Measurements from ENCODE around the gene WDR13. TPM values are rescaled to one million over a fixed set of nuclear protein-coding genes. Genes with fewer than 3 reads are reported as not detected.

Gene WDR13
- polyA plus RNA-seq, 1 of the 3 experiments (the other 2 are of a cell fraction): 101 TPM

DNA sequence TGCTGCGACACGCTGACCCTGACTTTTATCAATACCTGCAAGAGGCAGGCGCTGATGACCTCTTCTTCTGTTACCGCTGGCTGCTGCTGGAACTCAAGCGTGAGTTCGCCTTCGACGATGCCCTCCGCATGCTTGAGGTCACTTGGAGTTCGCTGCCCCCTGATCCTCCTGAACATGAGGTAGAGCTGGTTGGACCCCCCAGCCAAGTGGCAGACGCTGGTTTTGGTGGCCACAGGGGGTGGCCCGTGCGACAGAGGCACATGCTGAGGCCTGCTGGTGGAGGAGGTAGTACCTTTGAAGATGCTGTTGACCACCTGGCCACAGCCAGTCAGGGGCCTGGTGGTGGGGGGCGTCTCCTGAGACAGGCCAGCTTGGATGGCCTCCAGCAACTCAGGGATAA lies 37.2 kb upstream of the WDR13 start:
- Histone ChIP-seq H3K9ac (no peak overlapping the region), H3K9me2 (no peaks in the 10 kb centered on the region), H3K36me3 (replicated peaks in 1 of 2; ENCODE audit: control insufficient read depth in 1 of 2, insufficient read depth in 2 of 2, low read length in 1 of 2) (peaks cover 0 to 3% of the 10 kb centered on the region in 2 experiments), H3K27ac (ENCODE audit: low read depth in 2 of 2, low read length in 1 of 2) (no peak overlapping the region), H3K9me3 (no peaks in the 10 kb centered on the region), H2AFZ (ENCODE audit: low read depth) (no peak overlapping the region), H3K4me1 (ENCODE audit: control insufficient read depth in 1 of 2, insufficient read depth in 2 of 2, low read depth in 1 of 2, low read length in 1 of 2) (no peaks in the 10 kb centered on the region), H3F3A (replicated peaks; ENCODE audit: insufficient read depth) (peaks cover 6% of the 10 kb centered on the region), H3K27me3 (ENCODE audit: insufficient read depth) (no peaks in the 10 kb centered on the region; the same call in 1 of the 2 replicates), H3K4me3 (ENCODE audit: low read depth in 2 of 2, low read length in 1 of 2) (no peak overlapping the region), H3K79me2 (ENCODE audit: insufficient read depth) (no peaks in the 10 kb centered on the region), H4K20me1 (ENCODE audit: insufficient read depth) (no peaks in the 10 kb centered on the region), H3K4me2 (no peak overlapping the region)
- DNase-seq: no peak
- WGBS (ENCODE audit: low lambda C conversion rate): 52% methylated on average over 11 of the region's 14 CpGs
- TF ChIP-seq, protein P1, sequence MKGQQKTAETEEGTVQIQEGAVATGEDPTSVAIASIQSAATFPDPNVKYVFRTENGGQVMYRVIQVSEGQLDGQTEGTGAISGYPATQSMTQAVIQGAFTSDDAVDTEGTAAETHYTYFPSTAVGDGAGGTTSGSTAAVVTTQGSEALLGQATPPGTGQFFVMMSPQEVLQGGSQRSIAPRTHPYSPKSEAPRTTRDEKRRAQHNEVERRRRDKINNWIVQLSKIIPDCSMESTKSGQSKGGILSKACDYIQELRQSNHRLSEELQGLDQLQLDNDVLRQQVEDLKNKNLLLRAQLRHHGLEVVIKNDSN (IDR thresholded peaks at IDR 0.05; ENCODE audit: borderline replicate concordance, low read depth): no peak
- TF ChIP-seq, protein P2, sequence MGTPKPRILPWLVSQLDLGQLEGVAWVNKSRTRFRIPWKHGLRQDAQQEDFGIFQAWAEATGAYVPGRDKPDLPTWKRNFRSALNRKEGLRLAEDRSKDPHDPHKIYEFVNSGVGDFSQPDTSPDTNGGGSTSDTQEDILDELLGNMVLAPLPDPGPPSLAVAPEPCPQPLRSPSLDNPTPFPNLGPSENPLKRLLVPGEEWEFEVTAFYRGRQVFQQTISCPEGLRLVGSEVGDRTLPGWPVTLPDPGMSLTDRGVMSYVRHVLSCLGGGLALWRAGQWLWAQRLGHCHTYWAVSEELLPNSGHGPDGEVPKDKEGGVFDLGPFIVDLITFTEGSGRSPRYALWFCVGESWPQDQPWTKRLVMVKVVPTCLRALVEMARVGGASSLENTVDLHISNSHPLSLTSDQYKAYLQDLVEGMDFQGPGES (IDR thresholded peaks at IDR 0.05; ENCODE audit: low read depth, low read length): no peak
- POLR2A ChIA-PET: no interaction called here
- CTCF ChIA-PET: no interaction called here

DNA sequence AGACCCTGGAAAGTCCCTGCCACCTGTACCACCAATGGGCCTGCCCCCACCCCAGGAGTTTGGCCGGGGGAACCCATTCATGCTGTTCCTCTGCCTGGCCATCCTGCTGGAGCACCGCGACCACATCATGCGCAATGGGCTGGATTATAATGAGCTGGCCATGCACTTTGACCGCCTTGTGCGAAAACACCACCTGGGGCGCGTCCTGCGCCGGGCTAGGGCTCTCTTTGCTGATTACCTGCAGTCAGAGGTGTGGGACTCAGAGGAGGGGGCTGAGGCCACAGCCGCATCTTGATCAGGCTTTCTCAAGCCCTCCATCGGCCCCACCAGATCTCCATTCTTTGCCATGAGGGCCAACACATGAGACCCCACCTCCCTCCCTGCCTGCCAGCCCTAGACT lies 36.6 kb upstream of the WDR13 start:
- H4K20me1 ChIP-seq (ENCODE audit: insufficient read depth): no peaks in the 10 kb centered on the region
- no peaks in the 10 kb centered on the region for H3K4me1 ChIP-seq (ENCODE audit: control insufficient read depth in 1 of 2, insufficient read depth in 2 of 2, low read depth in 1 of 2, low read length in 1 of 2)
- DNase-seq: no peak
- no peaks in the 10 kb centered on the region for H3K9me3 ChIP-seq
- no peaks in the 10 kb centered on the region for H3K79me2 ChIP-seq (ENCODE audit: insufficient read depth)
- H3K36me3 ChIP-seq (replicated peaks in 1 of 2; ENCODE audit: control insufficient read depth in 1 of 2, insufficient read depth in 2 of 2, low read length in 1 of 2): peaks cover 0 to 3% of the 10 kb centered on the region in 2 experiments
- no peak overlapping the region for H3K4me3 ChIP-seq (ENCODE audit: low read depth in 2 of 2, low read length in 1 of 2)
- H3F3A ChIP-seq (replicated peaks; ENCODE audit: insufficient read depth): peaks cover 6% of the 10 kb centered on the region
- H3K9ac ChIP-seq: no peak overlapping the region
- no peak overlapping the region for H2AFZ ChIP-seq (ENCODE audit: low read depth)
- 47% methylated on average over 6 of the region's 12 CpGs for WGBS (ENCODE audit: low lambda C conversion rate)
- H3K4me2 ChIP-seq: no peak overlapping the region
- ChIA-PET CTCF (interaction anchor here (0.7 kb wide), 1 partner anchor 11 kb away, joined by 3 read pairs; no protein-coding TSS in a partner anchor), POLR2A (no interaction called here)
- TF ChIP-seq JUND (IDR thresholded peaks at IDR 0.05) (no peak), RXRA (IDR thresholded peaks at IDR 0.05; ENCODE audit: borderline replicate concordance, low read depth) (no peak), EP300 (IDR thresholded peaks at IDR 0.05; ENCODE audit: borderline replicate concordance in 1 of 2, low read depth in 1 of 2, low read length in 1 of 2) (no peak), YY1 (IDR thresholded peaks at IDR 0.05; ENCODE audit: low read depth) (no peak), EZH2phosphoT487 (IDR thresholded peaks at IDR 0.05; ENCODE audit: borderline replicate concordance, low read depth) (no peak), GABPA (IDR thresholded peaks at IDR 0.05; ENCODE audit: low read depth) (no peak), POLR2AphosphoS5 (IDR thresholded peaks at IDR 0.05; ENCODE audit: low read depth, low read length) (no peak), RAD21 (IDR thresholded peaks at IDR 0.05; ENCODE audit: low read length) (no peak), SIN3A (IDR thresholded peaks at IDR 0.05; ENCODE audit: borderline replicate concordance, low read depth, low read length) (no peak), RCOR1 (IDR thresholded peaks at IDR 0.05; ENCODE audit: low read length) (no peak), FOXJ3 (CRISPR knock-in tag; IDR thresholded peaks at IDR 0.05) (no peak), MEF2A (IDR thresholded peaks at IDR 0.05; ENCODE audit: borderline replicate concordance, low read depth) (no peak), MXI1 (IDR thresholded peaks at IDR 0.05; ENCODE audit: low read depth, low read length) (no peak)
- TF ChIP-seq, protein P3, sequence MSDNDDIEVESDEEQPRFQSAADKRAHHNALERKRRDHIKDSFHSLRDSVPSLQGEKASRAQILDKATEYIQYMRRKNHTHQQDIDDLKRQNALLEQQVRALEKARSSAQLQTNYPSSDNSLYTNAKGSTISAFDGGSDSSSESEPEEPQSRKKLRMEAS (IDR thresholded peaks at IDR 0.05; ENCODE audit: low read depth): no peak
- TF ChIP-seq, protein P4, sequence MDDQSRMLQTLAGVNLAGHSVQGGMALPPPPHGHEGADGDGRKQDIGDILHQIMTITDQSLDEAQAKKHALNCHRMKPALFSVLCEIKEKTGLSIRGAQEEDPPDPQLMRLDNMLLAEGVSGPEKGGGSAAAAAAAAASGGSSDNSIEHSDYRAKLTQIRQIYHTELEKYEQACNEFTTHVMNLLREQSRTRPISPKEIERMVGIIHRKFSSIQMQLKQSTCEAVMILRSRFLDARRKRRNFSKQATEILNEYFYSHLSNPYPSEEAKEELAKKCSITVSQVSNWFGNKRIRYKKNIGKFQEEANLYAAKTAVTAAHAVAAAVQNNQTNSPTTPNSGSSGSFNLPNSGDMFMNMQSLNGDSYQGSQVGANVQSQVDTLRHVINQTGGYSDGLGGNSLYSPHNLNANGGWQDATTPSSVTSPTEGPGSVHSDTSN (IDR thresholded peaks at IDR 0.05): no peak
- TF ChIP-seq, protein P5, sequence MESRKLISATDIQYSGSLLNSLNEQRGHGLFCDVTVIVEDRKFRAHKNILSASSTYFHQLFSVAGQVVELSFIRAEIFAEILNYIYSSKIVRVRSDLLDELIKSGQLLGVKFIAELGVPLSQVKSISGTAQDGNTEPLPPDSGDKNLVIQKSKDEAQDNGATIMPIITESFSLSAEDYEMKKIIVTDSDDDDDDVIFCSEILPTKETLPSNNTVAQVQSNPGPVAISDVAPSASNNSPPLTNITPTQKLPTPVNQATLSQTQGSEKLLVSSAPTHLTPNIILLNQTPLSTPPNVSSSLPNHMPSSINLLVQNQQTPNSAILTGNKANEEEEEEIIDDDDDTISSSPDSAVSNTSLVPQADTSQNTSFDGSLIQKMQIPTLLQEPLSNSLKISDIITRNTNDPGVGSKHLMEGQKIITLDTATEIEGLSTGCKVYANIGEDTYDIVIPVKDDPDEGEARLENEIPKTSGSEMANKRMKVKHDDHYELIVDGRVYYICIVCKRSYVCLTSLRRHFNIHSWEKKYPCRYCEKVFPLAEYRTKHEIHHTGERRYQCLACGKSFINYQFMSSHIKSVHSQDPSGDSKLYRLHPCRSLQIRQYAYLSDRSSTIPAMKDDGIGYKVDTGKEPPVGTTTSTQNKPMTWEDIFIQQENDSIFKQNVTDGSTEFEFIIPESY (IDR thresholded peaks at IDR 0.05; ENCODE audit: borderline replicate concordance, low read depth): no peak
- TF ChIP-seq, protein P2 (IDR thresholded peaks at IDR 0.05; ENCODE audit: low read depth, low read length): no peak
- TF ChIP-seq, protein P6, sequence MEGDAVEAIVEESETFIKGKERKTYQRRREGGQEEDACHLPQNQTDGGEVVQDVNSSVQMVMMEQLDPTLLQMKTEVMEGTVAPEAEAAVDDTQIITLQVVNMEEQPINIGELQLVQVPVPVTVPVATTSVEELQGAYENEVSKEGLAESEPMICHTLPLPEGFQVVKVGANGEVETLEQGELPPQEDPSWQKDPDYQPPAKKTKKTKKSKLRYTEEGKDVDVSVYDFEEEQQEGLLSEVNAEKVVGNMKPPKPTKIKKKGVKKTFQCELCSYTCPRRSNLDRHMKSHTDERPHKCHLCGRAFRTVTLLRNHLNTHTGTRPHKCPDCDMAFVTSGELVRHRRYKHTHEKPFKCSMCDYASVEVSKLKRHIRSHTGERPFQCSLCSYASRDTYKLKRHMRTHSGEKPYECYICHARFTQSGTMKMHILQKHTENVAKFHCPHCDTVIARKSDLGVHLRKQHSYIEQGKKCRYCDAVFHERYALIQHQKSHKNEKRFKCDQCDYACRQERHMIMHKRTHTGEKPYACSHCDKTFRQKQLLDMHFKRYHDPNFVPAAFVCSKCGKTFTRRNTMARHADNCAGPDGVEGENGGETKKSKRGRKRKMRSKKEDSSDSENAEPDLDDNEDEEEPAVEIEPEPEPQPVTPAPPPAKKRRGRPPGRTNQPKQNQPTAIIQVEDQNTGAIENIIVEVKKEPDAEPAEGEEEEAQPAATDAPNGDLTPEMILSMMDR (IDR thresholded peaks at IDR 0.05): no peak
- H3K9me2 ChIP-seq: no peaks in the 10 kb centered on the region
- no peak overlapping the region for H3K27ac ChIP-seq (ENCODE audit: low read depth in 2 of 2, low read length in 1 of 2)
- H3K27me3 ChIP-seq (ENCODE audit: insufficient read depth): no peaks in the 10 kb centered on the region; the same call in 1 of the 2 replicates
